Activated CD8-positive, alpha-beta memory T cell treated with anti-CD3 and anti-CD28 coated beads, Interleukin-2, amount 10 ng/mL, durations not matched to agents 7 days and 5 days (primary cell): ENCODE results near the gene GID4. TPM values are rescaled to one million over a fixed set of nuclear protein-coding genes. Genes with fewer than 3 reads are reported as not detected.
A peak's percentile ranks its signal among the peaks of the same experiment; 100 is the strongest.

Source experiments
- ATAC-seq: fragments of 150-1000 bp; cut with Tn5 transposase; one replicate; pipeline ENCODE4 v1.10.0; 2021; ENCODE audit warnings: moderate library complexity
- CTCF ChIA-PET: fragments of 350-600 bp; sonication (Branson Sonifier 250); formaldehyde crosslinking; loops from one replicate; lab custom pipeline; 2021; ENCODE audit warnings: antibody characterized with exemption; lab: Charles Lee
- DNase-seq: peaks from one replicate; pipeline ENCODE4 v3.0.0-alpha.2; 2020
- H3K27ac Mint-ChIP-seq: one replicate; pipeline ENCODE4 v1.8.0; 2021; ENCODE audit warnings: mild to moderate bottlenecking, mixed read lengths
- H3K27me3 Mint-ChIP-seq: one replicate; pipeline ENCODE4 v1.8.0; 2021; ENCODE audit warnings: mixed read lengths
- H3K36me3 Mint-ChIP-seq: one replicate; pipeline ENCODE4 v1.8.0; 2021; ENCODE audit warnings: mild to moderate bottlenecking, mixed read lengths
- H3K4me1 Mint-ChIP-seq: one replicate; pipeline ENCODE4 v1.8.0; 2021; ENCODE audit warnings: mixed read lengths
- H3K4me3 Mint-ChIP-seq: one replicate; pipeline ENCODE4 v1.8.0; 2021; ENCODE audit warnings: mild to moderate bottlenecking, moderate library complexity, mixed read lengths
- H3K9me3 Mint-ChIP-seq: one replicate; pipeline ENCODE4 v1.8.0; 2022; ENCODE audit warnings: low read depth, mixed read lengths
- total RNA-seq, 2 experiments: library from RNA; stranded (reverse); gene quantifications; one replicate each; pipeline ENCODE4 v1.2.3, GENCODE V29; 2021

Gene GID4
- total RNA-seq, 2 experiments from 2014 or later = 8.7 to 11.0 TPM

DNA sequence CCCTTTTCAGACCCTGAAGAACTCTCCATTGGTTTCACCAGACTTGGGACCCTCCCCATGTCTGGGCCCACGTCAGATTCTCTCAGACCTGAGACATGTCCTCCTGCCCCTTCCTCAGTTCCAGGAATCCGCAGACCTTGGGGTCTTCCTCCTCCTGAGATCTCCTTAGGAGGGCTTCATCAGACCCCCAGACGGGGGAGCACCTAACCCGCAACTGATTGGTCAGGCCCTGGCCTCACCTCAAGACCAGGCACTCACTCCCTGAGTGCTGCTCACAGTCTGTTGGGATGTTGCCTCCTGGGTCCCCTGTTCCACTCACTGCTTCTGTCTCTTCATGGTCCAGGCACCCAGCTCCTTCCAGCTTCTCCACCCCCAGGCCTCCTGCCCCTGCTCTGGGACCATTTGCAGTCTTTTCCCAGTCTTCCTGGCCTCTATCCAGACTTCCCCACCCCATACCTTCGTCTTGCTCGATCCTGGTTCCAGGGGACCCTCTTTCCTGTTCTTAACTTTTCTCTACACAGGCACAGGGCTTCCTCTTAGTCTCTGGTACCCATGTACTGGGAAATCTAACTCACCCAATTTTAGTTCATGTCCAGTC lies 1.2 kb downstream of the GID4 start:
- peak overlapping the region; percentile 90 for H3K4me3 Mint-ChIP-seq
- no peaks in the 10 kb centered on the region for H3K9me3 Mint-ChIP-seq
- peaks cover 56% of the 10 kb centered on the region for H3K4me1 Mint-ChIP-seq
- no peaks in the 10 kb centered on the region for H3K27me3 Mint-ChIP-seq
- CTCF ChIA-PET = interaction anchor here (0.7 to 1.5 kb wide), 2 partner anchors 16 to 24 kb away, joined by 3 to 5 read pairs; no protein-coding TSS in a partner anchor
- DNase-seq (no peak), ATAC-seq (no peak)
- peak overlapping the region; percentile 84 for H3K27ac Mint-ChIP-seq
- peaks cover 2% of the 10 kb centered on the region for H3K36me3 Mint-ChIP-seq

GRCh38 chr17:18041776-18042175 lies 2.6 kb downstream of the GID4 start:
- peaks cover 2% of the 10 kb centered on the region for H3K36me3 Mint-ChIP-seq

DNA sequence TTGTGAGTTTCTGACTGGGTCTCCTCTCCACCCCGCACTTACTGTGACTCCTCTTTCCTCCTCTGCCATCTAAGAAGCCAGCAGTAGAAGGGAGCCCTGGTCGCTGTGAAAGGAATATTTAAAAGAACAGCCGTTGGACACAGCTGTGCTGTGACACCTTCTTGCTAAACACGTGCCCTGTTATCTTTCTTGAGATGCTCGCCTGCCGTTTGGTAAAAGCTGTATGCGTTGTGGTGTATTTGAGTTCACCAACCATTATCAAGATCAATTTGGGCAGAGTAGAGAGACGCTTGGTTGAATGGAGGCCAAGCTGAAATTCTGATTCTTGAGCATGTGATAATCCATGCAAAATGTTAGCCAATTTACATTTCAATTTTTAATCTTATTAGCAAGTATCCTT lies 3.8 kb downstream of the GID4 start:
- H3K4me3 Mint-ChIP-seq = no peak overlapping the region
- peaks cover 39% of the 10 kb centered on the region for H3K4me1 Mint-ChIP-seq
- CTCF ChIA-PET = interaction anchor here (1.3 kb wide), 1 partner anchor 10 kb away, joined by 4 read pairs; no protein-coding TSS in a partner anchor
- no peak overlapping the region for H3K27ac Mint-ChIP-seq
- ATAC-seq (no peak), DNase-seq (no peak)
- no peaks in the 10 kb centered on the region for H3K9me3 Mint-ChIP-seq
- no peaks in the 10 kb centered on the region for H3K27me3 Mint-ChIP-seq
- peaks cover 9% of the 10 kb centered on the region for H3K36me3 Mint-ChIP-seq

More at GRCh38 chr17:18041776-18042175, 2.6 kb downstream of the GID4 start:
- Mint-ChIP-seq H3K4me3 (no peak overlapping the region), H3K27ac (no peak overlapping the region), H3K4me1 (peaks cover 50% of the 10 kb centered on the region), H3K9me3 (no peaks in the 10 kb centered on the region), H3K27me3 (no peaks in the 10 kb centered on the region)
- DNase-seq (no peak), ATAC-seq (no peak)
- CTCF ChIA-PET = interaction anchor here (1.5 kb wide), 1 partner anchor 17 kb away, joined by 5 read pairs; no protein-coding TSS in a partner anchor

- CTCF ChIA-PET = interaction anchor here (1.3 kb wide), 1 partner anchor 10 kb away, joined by 4 read pairs; no protein-coding TSS in a partner anchor
Measured at GRCh38 chr17:18043491-18043890, 4.3 kb downstream of the GID4 start.

GRCh38 chr17:18044609-18045008 lies 5.4 kb downstream of the GID4 start:
- CTCF ChIA-PET = interaction anchor here (1.2 kb wide), 1 partner anchor 15 kb away, joined by 3 read pairs; no protein-coding TSS in a partner anchor
- DNase-seq = no peak
- Mint-ChIP-seq H3K27ac (no peak overlapping the region), H3K27me3 (no peaks in the 10 kb centered on the region), H3K4me3 (no peak overlapping the region), H3K4me1 (peaks cover 31% of the 10 kb centered on the region), H3K36me3 (peaks cover 7% of the 10 kb centered on the region), H3K9me3 (no peaks in the 10 kb centered on the region)
- no peak for ATAC-seq

More at GRCh38 chr17:18043491-18043890, 4.3 kb downstream of the GID4 start:
- DNase-seq (no peak), ATAC-seq (no peak)
- Mint-ChIP-seq H3K9me3 (no peaks in the 10 kb centered on the region), H3K27ac (no peak overlapping the region), H3K27me3 (no peaks in the 10 kb centered on the region), H3K36me3 (peaks cover 9% of the 10 kb centered on the region), H3K4me1 (peaks cover 36% of the 10 kb centered on the region), H3K4me3 (no peak overlapping the region)

GRCh38 chr17:18045691-18046350 lies 6.6 kb downstream of the GID4 start:
- H3K9me3 Mint-ChIP-seq = no peaks in the 10 kb centered on the region
- DNase-seq (no peak), ATAC-seq (no peak)
- H3K36me3 Mint-ChIP-seq = peaks cover 7% of the 10 kb centered on the region
- H3K4me1 Mint-ChIP-seq = peaks cover 22% of the 10 kb centered on the region
- no peak overlapping the region for H3K27ac Mint-ChIP-seq
- H3K27me3 Mint-ChIP-seq = no peaks in the 10 kb centered on the region
- H3K4me3 Mint-ChIP-seq = no peak overlapping the region
- CTCF ChIA-PET = interaction anchor here (0.7 to 1.2 kb wide), 3 partner anchors 13 to 58 kb away, joined by 3 read pairs; no protein-coding TSS in a partner anchor

DNA sequence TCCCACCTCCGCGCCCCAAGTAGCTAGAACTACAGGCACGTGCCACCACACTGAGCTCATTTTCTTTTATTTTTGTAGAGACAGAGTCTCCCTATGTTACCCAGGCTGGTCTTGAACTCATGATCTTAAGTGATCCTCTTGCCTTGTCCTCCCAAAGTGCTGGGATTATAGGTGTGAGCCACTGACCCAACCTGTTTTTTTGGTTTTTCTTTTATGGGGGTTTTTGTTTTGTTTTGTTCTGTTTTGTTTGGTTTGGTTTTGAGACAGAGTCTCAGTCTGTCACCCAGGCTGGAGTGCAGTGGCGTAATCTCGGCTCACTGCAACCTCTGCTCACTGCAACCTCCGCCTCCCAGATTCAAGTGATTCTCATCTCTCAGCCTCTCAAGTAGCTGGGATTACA lies 16.4 kb downstream of the GID4 start:
- no peaks in the 10 kb centered on the region for H3K27me3 Mint-ChIP-seq
- peaks cover 6% of the 10 kb centered on the region for H3K4me1 Mint-ChIP-seq
- H3K36me3 Mint-ChIP-seq = peaks cover 8% of the 10 kb centered on the region
- CTCF ChIA-PET = no interaction called here
- no peak overlapping the region for H3K4me3 Mint-ChIP-seq
- DNase-seq = no peak
- no peaks in the 10 kb centered on the region for H3K9me3 Mint-ChIP-seq
- ATAC-seq = no peak
- H3K27ac Mint-ChIP-seq = no peak overlapping the region

- H3K9me3 Mint-ChIP-seq = no peaks in the 10 kb centered on the region
- H3K4me1 Mint-ChIP-seq = peaks cover 8% of the 10 kb centered on the region
- H3K27me3 Mint-ChIP-seq = no peaks in the 10 kb centered on the region
- DNase-seq (no peak), ATAC-seq (no peak)
- no peak overlapping the region for H3K4me3 Mint-ChIP-seq
- CTCF ChIA-PET = no interaction called here
- no peak overlapping the region for H3K27ac Mint-ChIP-seq
- peaks cover 8% of the 10 kb centered on the region for H3K36me3 Mint-ChIP-seq
Measured at GRCh38 chr17:18056214-18056613, 17.0 kb downstream of the GID4 start.

- Mint-ChIP-seq H3K9me3 (no peaks in the 10 kb centered on the region), H3K27me3 (no peaks in the 10 kb centered on the region), H3K36me3 (peaks cover 10% of the 10 kb centered on the region), H3K4me3 (no peak overlapping the region), H3K4me1 (peaks cover 11% of the 10 kb centered on the region), H3K27ac (no peak overlapping the region)
- CTCF ChIA-PET = interaction anchor here (1.0 kb wide), 1 partner anchor 14 kb away, joined by 3 read pairs; no protein-coding TSS in a partner anchor
- DNase-seq (no peak), ATAC-seq (no peak)
Measured at GRCh38 chr17:18059283-18059682, 20.1 kb downstream of the GID4 start.

DNA sequence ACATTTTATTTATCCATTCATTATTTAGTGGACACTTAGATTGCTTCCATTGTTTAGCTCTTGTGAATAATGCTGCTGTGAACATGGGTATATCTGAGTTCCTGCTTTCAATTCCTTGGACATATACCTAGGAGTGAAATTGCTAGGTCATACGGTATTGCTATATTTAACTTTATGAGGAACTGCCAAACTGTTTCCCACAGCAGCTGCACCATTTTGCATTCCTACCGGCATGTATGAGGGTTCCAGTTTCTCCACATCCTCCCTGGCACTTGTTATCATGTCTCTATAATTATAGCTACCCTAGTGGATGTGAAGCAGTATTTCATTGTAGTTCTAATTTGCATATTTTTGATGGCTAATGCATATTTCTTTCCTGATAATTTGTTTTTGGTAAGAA lies 24.8 kb downstream of the GID4 start:
- DNase-seq (no peak), ATAC-seq (no peak)
- Mint-ChIP-seq H3K36me3 (peaks cover 7% of the 10 kb centered on the region), H3K9me3 (no peaks in the 10 kb centered on the region), H3K27me3 (no peaks in the 10 kb centered on the region), H3K27ac (no peak overlapping the region), H3K4me1 (peaks cover 11% of the 10 kb centered on the region), H3K4me3 (no peak overlapping the region)
- CTCF ChIA-PET = interaction anchor here (1.4 kb wide), 1 partner anchor 23 kb away, joined by 3 read pairs; no protein-coding TSS in a partner anchor

- no peak for DNase-seq
- Mint-ChIP-seq H3K27me3 (no peaks in the 10 kb centered on the region), H3K36me3 (peaks cover 2% of the 10 kb centered on the region), H3K4me3 (no peak overlapping the region), H3K9me3 (no peaks in the 10 kb centered on the region), H3K4me1 (peaks cover 6% of the 10 kb centered on the region), H3K27ac (no peak overlapping the region)
- ATAC-seq = no peak
- CTCF ChIA-PET = interaction anchor here (1.4 kb wide), 1 partner anchor 25 kb away, joined by 3 read pairs; no protein-coding TSS in a partner anchor
Measured at GRCh38 chr17:18065546-18065945, 26.3 kb downstream of the GID4 start.

GRCh38 chr17:18066866-18067265 lies 27.7 kb downstream of the GID4 start:
- CTCF ChIA-PET = no interaction called here
- Mint-ChIP-seq H3K27ac (no peak overlapping the region), H3K36me3 (peaks cover 2% of the 10 kb centered on the region), H3K27me3 (peaks cover 9% of the 10 kb centered on the region), H3K4me3 (no peak overlapping the region), H3K9me3 (no peaks in the 10 kb centered on the region), H3K4me1 (peaks cover 14% of the 10 kb centered on the region)
- DNase-seq (no peak), ATAC-seq (no peak)

DNA sequence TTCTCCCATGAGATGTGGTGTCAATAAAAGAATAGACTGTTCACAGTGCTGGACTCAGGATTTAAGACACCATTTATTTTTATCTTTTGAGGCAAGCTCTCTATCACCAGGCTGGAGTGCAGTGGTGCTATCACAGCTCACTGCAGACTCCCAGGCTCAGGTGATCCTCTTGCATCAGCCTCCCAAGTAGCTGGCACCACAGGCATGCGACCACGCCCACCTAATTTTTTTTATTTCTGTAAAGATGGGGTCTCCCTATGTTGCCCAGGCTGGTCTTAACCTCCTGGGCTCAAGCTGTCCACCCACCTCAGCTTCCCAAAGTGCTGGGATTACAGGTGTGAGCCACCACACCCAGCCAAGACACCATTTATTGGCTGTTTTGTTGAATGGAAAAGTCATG lies 29.9 kb downstream of the GID4 start:
- Mint-ChIP-seq H3K4me1 (peaks cover 15% of the 10 kb centered on the region), H3K36me3 (no peaks in the 10 kb centered on the region)
- CTCF ChIA-PET = interaction anchor here (1.4 kb wide), 1 partner anchor 19 kb away, joined by 3 read pairs; no protein-coding TSS in a partner anchor

More for the DNA sequence above, 29.9 kb downstream of the GID4 start:
- Mint-ChIP-seq H3K27me3 (peaks cover 10% of the 10 kb centered on the region), H3K4me3 (no peak overlapping the region), H3K27ac (no peak overlapping the region), H3K9me3 (no peaks in the 10 kb centered on the region)
- DNase-seq = no peak
- ATAC-seq = no peak
